Measurements from ENCODE around the gene SLC38A2. TPM values are rescaled to one million over a fixed set of nuclear protein-coding genes. Genes with fewer than 3 reads are reported as not detected.
A peak's percentile ranks its signal among the peaks of the same experiment; 100 is the strongest.

The SLC38A2 gene
- total RNA-seq, 4 donors from 2014 or later, result 104 to 300 (median 229) TPM

DNA sequence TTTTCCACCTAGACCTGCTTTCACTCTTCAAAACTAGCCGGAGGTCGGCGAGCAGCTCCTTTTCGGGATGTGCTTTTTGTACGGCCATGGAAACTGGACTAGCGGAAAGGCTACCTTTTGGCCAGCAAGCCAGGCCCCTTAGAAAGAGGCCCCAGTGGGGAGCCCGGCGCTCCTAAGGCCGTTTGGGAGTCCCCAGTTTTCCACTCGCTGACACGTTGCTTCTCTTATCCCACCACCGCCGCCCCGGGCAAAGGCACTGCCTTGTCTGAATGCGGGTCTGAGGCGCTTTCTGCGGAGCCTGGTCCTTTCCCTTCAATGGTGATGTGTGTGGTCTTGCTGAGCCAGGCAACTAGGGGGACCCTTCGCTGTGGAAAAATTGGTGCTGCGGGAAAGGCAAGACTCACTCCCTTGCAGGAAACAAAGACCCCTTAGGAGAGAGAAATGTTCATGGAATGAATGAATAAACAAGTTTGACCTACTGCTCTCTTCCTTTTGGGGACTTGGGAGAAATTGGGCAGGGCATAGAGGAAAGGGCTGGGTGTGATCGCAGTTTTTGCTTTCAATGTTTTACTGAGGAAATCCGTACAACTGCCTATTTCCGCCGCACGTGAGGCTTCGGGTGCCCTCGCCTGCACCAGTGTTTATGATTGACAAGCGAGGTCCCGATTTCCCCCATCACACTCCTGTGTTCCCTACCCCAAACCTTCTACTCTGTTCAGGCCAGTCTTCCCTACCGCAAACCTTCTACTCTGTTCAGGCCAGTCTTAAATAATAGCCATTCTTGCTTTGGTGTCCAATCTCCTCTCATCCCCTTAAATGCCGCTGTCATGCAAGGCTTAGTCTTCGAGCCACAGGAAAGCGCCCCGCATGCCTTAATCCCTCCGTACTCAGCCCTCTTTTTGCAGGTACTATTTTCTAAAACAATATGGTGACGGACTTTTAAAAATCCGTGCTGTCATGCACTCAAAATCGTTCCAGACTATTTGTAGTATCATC, 1.0 kb upstream of the SLC38A2 start:
- no peaks in the 10 kb centered on the region for H3K9me3 ChIP-seq
- intact Hi-C loops (cut with DNase I; ENCODE audit: low total_unique reads), result loop anchor here (5.0 kb wide), 1 partner anchor 289 kb away; no protein-coding TSS in a partner anchor
- TF ChIP-seq POLR2A (IDR thresholded peaks at IDR 0.05) (no peak), EP300 (IDR thresholded peaks at IDR 0.05; ENCODE audit: low read depth) (no peak)
- TF ChIP-seq, protein P1, sequence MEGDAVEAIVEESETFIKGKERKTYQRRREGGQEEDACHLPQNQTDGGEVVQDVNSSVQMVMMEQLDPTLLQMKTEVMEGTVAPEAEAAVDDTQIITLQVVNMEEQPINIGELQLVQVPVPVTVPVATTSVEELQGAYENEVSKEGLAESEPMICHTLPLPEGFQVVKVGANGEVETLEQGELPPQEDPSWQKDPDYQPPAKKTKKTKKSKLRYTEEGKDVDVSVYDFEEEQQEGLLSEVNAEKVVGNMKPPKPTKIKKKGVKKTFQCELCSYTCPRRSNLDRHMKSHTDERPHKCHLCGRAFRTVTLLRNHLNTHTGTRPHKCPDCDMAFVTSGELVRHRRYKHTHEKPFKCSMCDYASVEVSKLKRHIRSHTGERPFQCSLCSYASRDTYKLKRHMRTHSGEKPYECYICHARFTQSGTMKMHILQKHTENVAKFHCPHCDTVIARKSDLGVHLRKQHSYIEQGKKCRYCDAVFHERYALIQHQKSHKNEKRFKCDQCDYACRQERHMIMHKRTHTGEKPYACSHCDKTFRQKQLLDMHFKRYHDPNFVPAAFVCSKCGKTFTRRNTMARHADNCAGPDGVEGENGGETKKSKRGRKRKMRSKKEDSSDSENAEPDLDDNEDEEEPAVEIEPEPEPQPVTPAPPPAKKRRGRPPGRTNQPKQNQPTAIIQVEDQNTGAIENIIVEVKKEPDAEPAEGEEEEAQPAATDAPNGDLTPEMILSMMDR (IDR thresholded peaks at IDR 0.05), result peak in 1 of 5 experiments; percentile 26
- peaks cover 14 to 30% (median 23%) of the 10 kb centered on the region in 4 donors for H3K4me1 ChIP-seq
- WGBS, 2 donors (ENCODE audit: low coverage in 1 of 2), result 22 to 65% methylated on average over 8 to 37 of the region's 37 CpGs
- H3K4me3 ChIP-seq, result peak overlapping the region; percentile 30 to 99 (median 98)
- DNase-seq, result peak; percentile 55
- in situ Hi-C loops (cut with MboI; ENCODE audit: low pct_ligation_motif_present in 1 of 4, low pct_unique_long_range_greater_than_20kb in 1 of 4, low sequenced_read_pairs in 3 of 4), result loop anchor here in 1 of 4 donors (25.0 kb wide), 2 partner anchors 289 to 564 kb away; no protein-coding TSS in a partner anchor
- H3K27me3 ChIP-seq, result no peaks in the 10 kb centered on the region
- peaks cover 0 to 25% (median 11%) of the 10 kb centered on the region in 4 donors for H3K36me3 ChIP-seq
- H3K27ac ChIP-seq, result peak overlapping the region; percentile 99 to 100 (median 100)

GRCh38 chr12:46371718-46372543, 642 bp downstream of the SLC38A2 start:
- DNase-seq, result peak; percentile 71
- in situ Hi-C loops (cut with MboI; ENCODE audit: low pct_ligation_motif_present in 1 of 4, low pct_unique_long_range_greater_than_20kb in 1 of 4, low sequenced_read_pairs in 3 of 4) (loop anchor here in 1 of 4 donors (25.0 kb wide), 2 partner anchors 290 to 565 kb away; no protein-coding TSS in a partner anchor), intact Hi-C loops (cut with DNase I; ENCODE audit: low total_unique reads) (loop anchor here (5.0 kb wide), 1 partner anchor 290 kb away; no protein-coding TSS in a partner anchor)
- H3K4me3 ChIP-seq, result peak overlapping the region; percentile 96 to 99 (median 98)
- H3K27ac ChIP-seq, result peak overlapping the region; percentile 99 to 100 (median 100)
- H3K9me3 ChIP-seq, result no peaks in the 10 kb centered on the region
- peaks cover 0 to 39% (median 19%) of the 10 kb centered on the region in 4 donors for H3K36me3 ChIP-seq
- TF ChIP-seq POLR2A (IDR thresholded peaks at IDR 0.05) (no peak), POLR2AphosphoS5 (IDR thresholded peaks at IDR 0.05) (no peak), EP300 (IDR thresholded peaks at IDR 0.05; ENCODE audit: low read depth) (no peak)
- TF ChIP-seq, protein P1 (IDR thresholded peaks at IDR 0.05), result peak in 2 of 5 experiments; percentile 10 to 33
- H3K4me1 ChIP-seq, result peaks cover 30 to 47% (median 39%) of the 10 kb centered on the region in 4 donors
- H3K27me3 ChIP-seq, result no peaks in the 10 kb centered on the region
- WGBS, 2 donors (ENCODE audit: low coverage in 1 of 2), result 0 to 1% methylated on average over 1 to 66 of the region's 74 CpGs

DNA sequence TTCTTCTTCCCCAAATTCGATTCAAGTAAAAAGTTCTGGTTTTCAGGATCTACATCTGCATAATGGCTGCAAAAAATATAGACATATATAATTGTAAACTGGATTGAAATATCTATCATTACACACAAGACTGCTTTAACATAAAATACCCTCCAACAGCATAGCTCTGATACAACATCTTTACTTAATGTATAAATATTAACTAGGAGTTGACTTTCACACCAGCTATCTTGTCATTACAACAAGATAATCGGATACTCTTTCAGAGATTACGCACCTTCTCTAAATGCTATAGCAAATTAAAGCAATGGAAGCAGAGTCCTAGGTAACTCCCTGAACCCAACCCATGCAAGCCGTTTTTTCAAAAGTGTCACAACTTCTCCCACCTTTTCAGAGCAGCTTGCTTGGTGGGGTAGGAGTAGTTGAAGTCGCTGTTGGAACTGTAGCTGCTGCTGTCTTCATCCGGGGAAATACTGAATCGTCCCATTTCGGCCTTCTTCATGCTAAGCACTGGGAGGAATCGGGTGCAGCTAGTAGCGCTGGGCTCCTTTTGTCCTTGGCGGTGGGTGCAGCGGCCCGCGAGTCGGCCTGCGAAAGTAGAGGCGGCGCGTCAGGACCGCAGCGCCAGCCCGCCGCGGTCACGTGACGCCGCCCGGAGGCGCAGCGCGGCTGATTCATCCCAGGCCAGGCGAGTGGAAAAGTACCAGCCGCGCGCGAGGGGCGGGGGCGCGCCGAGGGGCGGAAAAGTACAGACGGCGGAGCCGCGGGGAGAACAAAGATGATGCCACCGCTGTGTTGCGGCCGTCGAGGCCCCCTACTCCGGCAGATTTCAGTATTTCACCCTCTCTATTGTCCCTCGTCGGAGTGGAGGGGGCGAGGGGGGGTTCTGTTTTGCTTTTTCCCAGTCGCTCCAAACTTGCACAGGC, 1.5 kb downstream of the SLC38A2 start:
- Histone ChIP-seq H3K4me3 (peak overlapping the region; percentile 96 to 99 (median 98)), H3K36me3 (peaks cover 0 to 48% (median 23%) of the 10 kb centered on the region in 4 donors), H3K27ac (peak overlapping the region; percentile 99 to 100 (median 100)), H3K4me1 (peaks cover 39 to 55% (median 48%) of the 10 kb centered on the region in 4 donors), H3K9me3 (no peaks in the 10 kb centered on the region), H3K27me3 (no peaks in the 10 kb centered on the region)
- DNase-seq, result peak; percentile 93
- intact Hi-C loops (cut with DNase I; ENCODE audit: low total_unique reads), result loop anchor here (5.0 kb wide), 1 partner anchor 291 kb away; no protein-coding TSS in a partner anchor
- in situ Hi-C loops (cut with MboI; ENCODE audit: low pct_ligation_motif_present in 1 of 4, low pct_unique_long_range_greater_than_20kb in 1 of 4, low sequenced_read_pairs in 3 of 4), result loop anchor here in 1 of 4 donors (25.0 kb wide), 2 partner anchors 291 to 566 kb away; no protein-coding TSS in a partner anchor
- 1 to 14% methylated on average over 3 to 49 of the region's 54 CpGs for WGBS, 2 donors (ENCODE audit: low coverage in 1 of 2)
- TF ChIP-seq POLR2AphosphoS5 (IDR thresholded peaks at IDR 0.05) (peak; percentile 87 to 94 (median 93)), EP300 (IDR thresholded peaks at IDR 0.05; ENCODE audit: low read depth) (peak; percentile 45), POLR2A (IDR thresholded peaks at IDR 0.05) (peak; percentile 86)
- TF ChIP-seq, protein P1 (IDR thresholded peaks at IDR 0.05), result no peak

Data from transverse colon (tissue), 4 donors.